Endothelial cell of umbilical vein (primary cell): ENCODE measurements around the gene CLOCK. TPM values are rescaled to one million over a fixed set of nuclear protein-coding genes. Genes with fewer than 3 reads are reported as not detected.
A peak's percentile ranks its signal among the peaks of the same experiment; 100 is the strongest.
"Not testable (repeated sequence)": the region's sequence is repeated elsewhere in the genome, so short reads cannot be mapped to it uniquely, and the experiment has no call there.

ENCODE experiments used
- BruUV-seq: library from RNA; stranded (reverse); fragments of 400-500 nt; replicated peaks from 2 replicates; lab custom pipeline; 2021; lab: Mats Ljungman, UMichigan
- CTCF ChIA-PET: fragments of 300-600, 350-600 bp; sonication (Branson Sonifier 250); formaldehyde crosslinking; loops from one replicate; lab custom pipeline; 2021; ENCODE audit warnings: antibody characterized with exemption, inconsistent platforms; lab: Charles Lee
- POLR2A ChIA-PET: fragments of 300-600, 350-600 bp; sonication (Branson Sonifier 250); formaldehyde crosslinking; loops from one replicate; lab custom pipeline; 2021; ENCODE audit warnings: antibody characterized with exemption, inconsistent platforms; lab: Charles Lee
- DNase-seq: peaks from one replicate; pipeline ENCODE4 v3.0.0-alpha.2; 2011; ENCODE audit warnings: low read depth, low spot score
- FAIRE-seq: peaks from 2 replicates; lab custom pipeline; 2011; peaks lifted over from hg19 to GRCh38; lab: Jason Lieb, UNC
- H2AFZ ChIP-seq: 2 replicates; pipeline ENCODE4 v1.6.0; 2012; ENCODE audit warnings: low read depth, low read length, control low read depth, inconsistent platforms
- H3K27ac ChIP-seq: 2 replicates; pipeline ENCODE4 v1.5.1; 2011; ENCODE audit warnings: low read depth, mild to moderate bottlenecking, control low read depth, low read length, moderate library complexity; ENCODE audit not compliant: insufficient read depth
- H3K27me3 ChIP-seq, 2 experiments: 2 replicates each; pipeline versions ENCODE4 v1.6.0 to v1.6.1; 2011; ENCODE audit warnings: low read length in 2 of 2, mixed read lengths in 1 of 2; ENCODE audit not compliant: control insufficient read depth in 2 of 2, insufficient read depth in 2 of 2
- H3K36me3 ChIP-seq, 2 experiments: 2 replicates in 1 of 2; 3 replicates in 1 of 2; pipeline ENCODE4 v1.5.1; 2011; ENCODE audit warnings: low read length in 2 of 2, mild to moderate bottlenecking in 1 of 2, moderate library complexity in 1 of 2; ENCODE audit not compliant: control insufficient read depth in 2 of 2, insufficient read depth in 2 of 2; ENCODE audit errors: extremely low read depth in 1 of 2
- H3K4me1 ChIP-seq: 3 replicates; pipeline ENCODE4 v1.5.1; 2011; ENCODE audit warnings: mild to moderate bottlenecking, low read length; ENCODE audit not compliant: control insufficient read depth, insufficient read depth; ENCODE audit errors: extremely low read depth
- H3K4me2 ChIP-seq: 2 replicates; pipeline ENCODE4 v1.6.1; 2011; ENCODE audit warnings: low read length, control low read depth, mixed read lengths; ENCODE audit not compliant: insufficient read depth
- H3K4me3 ChIP-seq, 3 experiments: fragments of 200-600 bp in 1 of 3; sonication (generic), shearing (Covaris generic) in 1 of 3; replicated peaks in 1 of 3; 2 replicates each; pipeline ENCODE4 v1.5.1; 2011 to 2016; ENCODE audit warnings: control low read depth in 3 of 3, low read length in 3 of 3, mild to moderate bottlenecking in 2 of 3, inconsistent platforms in 1 of 3, low read depth in 1 of 3, moderate library complexity in 1 of 3; ENCODE audit not compliant: insufficient read depth in 1 of 3
- H3K79me2 ChIP-seq: 2 replicates; pipeline ENCODE4 v1.6.0; 2012; ENCODE audit warnings: low read length, inconsistent platforms; ENCODE audit not compliant: control insufficient read depth, insufficient read depth
- H3K9ac ChIP-seq: replicated peaks from 2 replicates; pipeline ENCODE3; 2011; ENCODE audit warnings: low read length, control low read depth; ENCODE audit not compliant: insufficient read depth; ENCODE audit errors: extremely low read depth
- H3K9me1 ChIP-seq: replicated peaks from 3 replicates; pipeline ENCODE4 v1.6.0; 2011; ENCODE audit warnings: mild to moderate bottlenecking, low read length; ENCODE audit not compliant: control insufficient read depth, insufficient read depth; ENCODE audit errors: extremely low read depth
- H3K9me3 ChIP-seq: replicated peaks from 2 replicates; pipeline ENCODE4 v1.5.1; 2012; ENCODE audit warnings: low read length, inconsistent platforms; ENCODE audit not compliant: control insufficient read depth, insufficient read depth
- H4K20me1 ChIP-seq: replicated peaks from 2 replicates; pipeline ENCODE3; 2011; ENCODE audit warnings: mild to moderate bottlenecking, low read length; ENCODE audit not compliant: control insufficient read depth, insufficient read depth; ENCODE audit errors: extremely low read depth
- EZH2 ChIP-seq: IDR thresholded peaks from 2 replicates; pipeline ENCODE4 v1.6.1; 2012; ENCODE audit warnings: borderline replicate concordance, low read depth, mild to moderate bottlenecking, moderate library complexity, low read length, inconsistent platforms; ENCODE audit not compliant: severe bottlenecking
- FOS ChIP-seq: IDR thresholded peaks from 2 replicates; pipeline ENCODE4 v1.6.1; 2011; ENCODE audit warnings: mild to moderate bottlenecking, low read length, moderate library complexity, borderline replicate concordance; ENCODE audit not compliant: insufficient read depth
- JUN ChIP-seq: IDR thresholded peaks from 2 replicates; pipeline ENCODE4 v1.6.1; 2011; ENCODE audit warnings: borderline replicate concordance, low read depth; ENCODE audit not compliant: insufficient read length, insufficient read depth
- dilution Hi-C: fragments of 300-500 bp; cut with MboI; formaldehyde crosslinking; loops from one replicate; pipeline ENCODE4 v1.15.0; 2019; ENCODE audit warnings: low sequenced_read_pairs; ENCODE audit not compliant: extremely low pct_ligation_motif_present
- intact Hi-C: fragments of 100-400 bp; cut with micrococcal nuclease; formaldehyde crosslinking; loops from one replicate; pipeline ENCODE4 v1.10.0; 2022
- polyA plus RNA-seq, 4 experiments: library from polyadenylated mRNA; depleted of rRNA in 3 of 4; stranded (reverse) in 3 of 4; unstranded in 1 of 4; fragments of >200 nt; gene quantifications; 2 replicates each; pipeline versions ENCODE4 v1.2.1 to v1.2.3, GENCODE V29; 2011 to 2012; ENCODE audit warnings: missing spikeins in 1 of 4
- total RNA-seq: library from RNA; stranded (reverse); gene quantifications from 2 replicates; pipeline ENCODE4 v1.2.3, GENCODE V29; 2021

The CLOCK gene
- total and polyA plus RNA-seq, 2 donors (not counting 3 experiments of a cell fraction or from before 2014, with no cell fraction given), result 7.5 to 23.8 TPM

GRCh38 chr4:55588160-55588559 is 41.5 kb upstream of the CLOCK start:
- no peak for TF ChIP-seq FOS
- TF ChIP-seq JUN, result no peak
- no peak for TF ChIP-seq EZH2
- no TSS peak for BruUV-seq
- Histone ChIP-seq H3K27ac (no peak overlapping the region), H3K36me3 (no peaks in the 10 kb centered on the region), H3K9me3 (no peaks in the 10 kb centered on the region), H2AFZ (no peak overlapping the region), H3K9me1 (no peaks in the 10 kb centered on the region), H4K20me1 (no peaks in the 10 kb centered on the region), H3K27me3 (peaks cover 0 to 6% of the 10 kb centered on the region in 2 experiments), H3K4me2 (no peak overlapping the region), H3K4me3 (no peak overlapping the region), H3K4me1 (no peaks in the 10 kb centered on the region), H3K9ac (no peak overlapping the region), H3K79me2 (no peaks in the 10 kb centered on the region)
- FAIRE-seq (no peak), DNase-seq (no peak)
- POLR2A ChIA-PET, result no interaction called here
- CTCF ChIA-PET, result no interaction called here
- dilution Hi-C loops, result no loop called here
- intact Hi-C loops, result no loop called here

- H3K9me3 ChIP-seq, H3K4me2 ChIP-seq, H3K4me1 ChIP-seq, H3K79me2 ChIP-seq, H3K9ac ChIP-seq, H3K4me3 ChIP-seq, CTCF ChIA-PET, H4K20me1 ChIP-seq, H2AFZ ChIP-seq, intact Hi-C loops, H3K27me3 ChIP-seq, H3K9me1 ChIP-seq, dilution Hi-C loops, DNase-seq, H3K36me3 ChIP-seq, POLR2A ChIA-PET, H3K27ac ChIP-seq, BruUV-seq: not testable (repeated sequence)
- FAIRE-seq, result peak; percentile 66
Measured at GRCh38 chr4:55582773-55583172, 36.1 kb upstream of the CLOCK start.
